Suprapubic skin (tissue), 4 donors: Measurements from ENCODE around the gene RIPOR3. TPM values are rescaled to one million over a fixed set of nuclear protein-coding genes. Genes with fewer than 3 reads are reported as not detected.

Source experiments
- DNase-seq, 2 donors: peaks; one replicate each; pipeline ENCODE4 v3.0.0-alpha.2; 2019; ENCODE audit warnings: low spot score in 2 of 2
- H3K27ac ChIP-seq: fragments of 200-600 bp; sonication (generic); one replicate; pipeline ENCODE4 v1.5.1; 2019
- H3K27me3 ChIP-seq: fragments of 200-600 bp; sonication (generic); one replicate; pipeline ENCODE4 v1.5.1; 2019
- H3K36me3 ChIP-seq: fragments of 200-600 bp; sonication (generic); one replicate; pipeline ENCODE4 v1.5.1; 2019
- H3K4me1 ChIP-seq: fragments of 200-600 bp; sonication (generic); one replicate; pipeline ENCODE4 v1.5.1; 2019
- H3K4me3 ChIP-seq: fragments of 200-600 bp; sonication (generic); one replicate; pipeline ENCODE4 v1.5.1; 2019; ENCODE audit warnings: mild to moderate bottlenecking
- H3K9me3 ChIP-seq: fragments of 200-600 bp; sonication (generic); one replicate; pipeline ENCODE4 v1.5.1; 2019
- CTCF ChIP-seq, 2 donors: fragments of 200-600 bp in 1 of 2; fragments of 450-650 bp in 1 of 2; sonication (generic) in 1 of 2; IDR thresholded peaks; one replicate each; pipeline ENCODE4 v1.5.1; 2016 to 2019; ENCODE audit warnings: antibody characterized with exemption in 2 of 2, mild to moderate bottlenecking in 1 of 2, moderate library complexity in 1 of 2
- EP300 ChIP-seq: sonication (generic); formaldehyde crosslinking; IDR thresholded peaks from one replicate; pipeline ENCODE4 v1.6.1; 2017; ENCODE audit warnings: antibody characterized with exemption
- POLR2A ChIP-seq, 2 donors: fragments of 450-650 bp; IDR thresholded peaks; one replicate each; pipeline ENCODE4 v1.6.1; 2017; ENCODE audit warnings: antibody characterized with exemption in 2 of 2, mild to moderate bottlenecking in 2 of 2, moderate library complexity in 2 of 2
- POLR2AphosphoS5 ChIP-seq, 3 donors: sonication (generic); formaldehyde crosslinking; IDR thresholded peaks; one replicate each; pipeline ENCODE4 v1.6.1; 2017; ENCODE audit warnings: antibody characterized with exemption in 3 of 3
- WGBS: methylation state at CpG from one replicate; pipeline ENCODE4 v1.1.5; 2018; 5-methylcytosine and 5-hydroxymethylcytosine counted together
- total RNA-seq, 4 donors: library from RNA; depleted of rRNA; stranded (reverse); fragments of >200 nt; gene quantifications; one replicate each; pipeline ENCODE4 v1.1.0, GENCODE V29; 2016

The RIPOR3 gene
- total RNA-seq, 4 donors from 2014 or later, result 3.3 to 10.1 (median 5.3) TPM

GRCh38 chr20:50611128-50611810 lies 80.1 kb downstream of the RIPOR3 start:
- no peaks in the 10 kb centered on the region for H3K4me1 ChIP-seq

GRCh38 chr20:50610212-50610718 lies 81.1 kb downstream of the RIPOR3 start:
- WGBS, result 76% methylated on average over 4 of the region's 4 CpGs
- TF ChIP-seq POLR2A (IDR thresholded peaks at IDR 0.05) (no peak), POLR2AphosphoS5 (IDR thresholded peaks at IDR 0.05) (no peak), CTCF (IDR thresholded peaks at IDR 0.05) (no peak), EP300 (no peak)
- DNase-seq, result no peak
- Histone ChIP-seq H3K27me3 (no peaks in the 10 kb centered on the region), H3K9me3 (no peaks in the 10 kb centered on the region), H3K27ac (no peak overlapping the region), H3K4me1 (no peaks in the 10 kb centered on the region), H3K4me3 (no peak overlapping the region), H3K36me3 (no peaks in the 10 kb centered on the region)

More at GRCh38 chr20:50611128-50611810, 80.1 kb downstream of the RIPOR3 start:
- H3K9me3 ChIP-seq, result no peaks in the 10 kb centered on the region
- no peaks in the 10 kb centered on the region for H3K27me3 ChIP-seq
- DNase-seq, result no peak
- 72% methylated on average over 14 of the region's 15 CpGs for WGBS
- TF ChIP-seq EP300 (no peak), POLR2A (IDR thresholded peaks at IDR 0.05) (no peak), POLR2AphosphoS5 (IDR thresholded peaks at IDR 0.05) (no peak)
- H3K27ac ChIP-seq, result no peak overlapping the region
- no peak overlapping the region for H3K4me3 ChIP-seq
- H3K36me3 ChIP-seq, result no peaks in the 10 kb centered on the region

GRCh38 chr20:50609438-50609989 lies 81.8 kb downstream of the RIPOR3 start:
- TF ChIP-seq POLR2AphosphoS5 (IDR thresholded peaks at IDR 0.05), result no peak
- no peak for TF ChIP-seq CTCF (IDR thresholded peaks at IDR 0.05)
- TF ChIP-seq POLR2A (IDR thresholded peaks at IDR 0.05), result no peak
- TF ChIP-seq EP300, result no peak

GRCh38 chr20:50608750-50609104 lies 82.6 kb downstream of the RIPOR3 start:
- no peak for DNase-seq
- WGBS, result 91% methylated on average over 7 of the region's 13 CpGs
- no peaks in the 10 kb centered on the region for H3K36me3 ChIP-seq
- no peaks in the 10 kb centered on the region for H3K27me3 ChIP-seq
- H3K9me3 ChIP-seq, result no peaks in the 10 kb centered on the region
- no peaks in the 10 kb centered on the region for H3K4me1 ChIP-seq
- no peak overlapping the region for H3K27ac ChIP-seq
- no peak for TF ChIP-seq POLR2A (IDR thresholded peaks at IDR 0.05)
- H3K4me3 ChIP-seq, result no peak overlapping the region

More at GRCh38 chr20:50609438-50609989, 81.8 kb downstream of the RIPOR3 start:
- Histone ChIP-seq H3K27me3 (no peaks in the 10 kb centered on the region), H3K4me3 (no peak overlapping the region), H3K9me3 (no peaks in the 10 kb centered on the region), H3K4me1 (no peaks in the 10 kb centered on the region), H3K27ac (no peak overlapping the region), H3K36me3 (no peaks in the 10 kb centered on the region)
- 90% methylated on average over 10 of the region's 28 CpGs for WGBS
- DNase-seq, result no peak

- Histone ChIP-seq H3K27ac (no peak overlapping the region), H3K36me3 (no peaks in the 10 kb centered on the region), H3K4me3 (no peak overlapping the region), H3K9me3 (no peaks in the 10 kb centered on the region), H3K27me3 (no peaks in the 10 kb centered on the region), H3K4me1 (no peaks in the 10 kb centered on the region)
- TF ChIP-seq POLR2A (IDR thresholded peaks at IDR 0.05) (no peak), POLR2AphosphoS5 (IDR thresholded peaks at IDR 0.05) (no peak), CTCF (IDR thresholded peaks at IDR 0.05) (no peak), EP300 (no peak)
- no peak for DNase-seq
- 91% methylated on average over 16 of the region's 32 CpGs for WGBS
Measured at GRCh38 chr20:50607850-50608749, 83.2 kb downstream of the RIPOR3 start.

DNA sequence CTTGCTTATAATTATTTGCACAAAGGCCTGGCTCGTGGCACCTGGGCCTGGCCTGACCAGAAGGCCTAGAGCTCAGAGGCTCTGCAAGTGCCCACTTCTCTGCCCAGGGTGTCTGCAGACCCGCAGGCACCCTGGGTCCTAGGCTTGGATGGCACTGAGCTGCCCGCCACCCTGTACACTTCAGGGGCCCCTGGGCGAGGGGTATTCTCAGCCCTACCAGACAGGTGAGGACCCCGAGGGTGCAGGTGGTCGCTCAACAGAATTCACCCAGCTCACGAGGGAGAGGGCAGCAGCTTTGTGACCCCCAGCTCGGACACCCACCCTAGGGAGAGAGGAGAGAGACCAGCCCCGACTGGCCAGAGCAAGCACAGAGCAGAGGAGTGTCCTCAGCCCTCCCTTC lies 83.9 kb downstream of the RIPOR3 start:
- DNase-seq, result no peak
- H3K9me3 ChIP-seq, result no peaks in the 10 kb centered on the region
- no peak overlapping the region for H3K4me3 ChIP-seq
- no peaks in the 10 kb centered on the region for H3K36me3 ChIP-seq
- 73% methylated on average over 2 of the region's 9 CpGs for WGBS
- TF ChIP-seq POLR2AphosphoS5 (IDR thresholded peaks at IDR 0.05) (no peak), CTCF (IDR thresholded peaks at IDR 0.05) (no peak), EP300 (no peak)
- H3K4me1 ChIP-seq, result no peaks in the 10 kb centered on the region
- H3K27me3 ChIP-seq, result no peaks in the 10 kb centered on the region
- no peak overlapping the region for H3K27ac ChIP-seq
